GM18951 (cell line): ENCODE results near the gene PPP1R13B.

Experiments used
- POLR2A ChIP-seq: IDR thresholded peaks from 4 replicates; pipeline ENCODE4 v1.6.1; 2011; ENCODE audit warnings: mild to moderate bottlenecking; ENCODE audit not compliant: insufficient read length, insufficient read depth; ENCODE audit errors: extremely low read depth
- in situ Hi-C: fragments of 300-500 bp; cut with MboI; formaldehyde crosslinking; loops from one replicate; pipeline ENCODE4 v1.12.0; 2022; ENCODE audit warnings: low sequenced_read_pairs, mixed read lengths, inconsistent platforms; ENCODE audit not compliant: unreplicated experiment

The PPP1R13B gene

DNA sequence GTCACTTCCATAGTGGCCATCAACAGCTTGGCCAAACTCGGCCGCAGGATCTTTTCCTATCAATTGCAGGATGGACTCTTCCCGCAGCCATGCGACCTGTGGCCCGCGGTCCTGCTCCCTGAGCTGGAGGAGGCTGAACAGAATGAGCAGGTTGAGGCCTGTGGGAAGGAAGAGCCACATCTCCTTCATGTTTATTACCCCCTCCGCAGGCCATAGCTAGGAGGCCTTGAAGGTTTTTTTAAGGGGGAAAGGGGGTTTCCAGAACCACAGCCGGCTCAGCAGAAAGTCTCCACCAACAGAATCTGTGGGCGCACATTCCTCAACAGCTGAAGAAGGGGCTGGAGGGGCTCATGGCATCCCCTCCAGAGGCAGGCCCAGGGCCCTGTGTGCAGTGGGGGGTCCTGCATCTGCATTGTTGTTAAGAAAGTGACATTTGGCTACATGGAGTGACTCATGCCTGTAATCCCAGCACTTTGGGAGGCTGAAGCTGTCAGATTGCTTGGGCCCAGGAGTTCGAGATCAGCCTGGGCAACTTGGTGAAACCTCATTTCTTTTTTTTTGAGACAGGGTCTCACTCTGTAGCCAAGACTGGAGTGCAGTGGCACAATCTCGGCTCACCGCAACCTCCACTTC, 25.2 kb upstream of the PPP1R13B start:
- TF ChIP-seq POLR2A: no peak
- in situ Hi-C loops: no loop called here

DNA sequence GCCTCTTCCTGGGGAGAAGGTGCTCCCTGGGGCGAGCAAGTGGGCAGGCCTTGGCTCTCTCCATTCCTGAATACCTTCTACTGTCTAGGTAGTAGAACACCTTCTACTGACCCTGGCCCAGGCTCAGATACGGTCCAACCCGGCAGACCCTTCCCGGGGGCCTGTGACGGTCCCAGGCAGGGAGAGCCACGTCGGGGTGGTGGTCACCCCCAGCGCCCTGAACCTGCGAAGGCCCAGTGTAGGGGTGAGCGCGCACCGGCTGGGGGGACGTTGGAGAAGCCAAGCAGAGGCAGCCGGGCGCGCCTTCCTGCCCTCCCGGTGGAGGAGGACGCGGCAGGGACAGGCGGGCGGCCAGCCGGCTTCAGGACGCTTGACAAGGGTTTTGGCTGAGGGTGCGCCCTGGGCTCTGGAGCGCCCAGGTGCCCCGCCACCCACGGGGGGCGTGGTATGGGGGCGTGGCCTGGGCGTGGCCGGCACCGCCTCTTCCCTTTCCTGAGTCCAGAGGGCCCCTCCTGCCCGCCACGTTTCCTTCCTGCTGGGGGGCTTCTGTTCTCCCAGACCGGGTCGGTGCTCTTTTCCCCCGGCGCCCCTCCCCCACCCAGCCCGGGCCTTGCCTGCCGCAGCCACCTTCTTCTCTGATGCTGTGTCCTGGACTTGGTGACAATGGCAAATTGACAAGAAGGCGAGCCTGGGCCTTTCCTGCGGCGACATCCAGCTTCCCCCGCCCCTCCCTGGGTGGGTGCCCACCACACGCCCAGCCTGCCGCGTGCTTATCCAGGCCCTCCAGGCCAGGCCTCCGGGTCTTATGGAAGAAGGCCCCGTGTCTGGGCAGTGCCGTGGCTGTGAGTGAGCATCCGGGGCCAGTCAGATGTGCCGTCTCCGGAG, 24.5 kb upstream of the PPP1R13B start:
- TF ChIP-seq POLR2A: peak; percentile 51
- in situ Hi-C loops: no loop called here

DNA sequence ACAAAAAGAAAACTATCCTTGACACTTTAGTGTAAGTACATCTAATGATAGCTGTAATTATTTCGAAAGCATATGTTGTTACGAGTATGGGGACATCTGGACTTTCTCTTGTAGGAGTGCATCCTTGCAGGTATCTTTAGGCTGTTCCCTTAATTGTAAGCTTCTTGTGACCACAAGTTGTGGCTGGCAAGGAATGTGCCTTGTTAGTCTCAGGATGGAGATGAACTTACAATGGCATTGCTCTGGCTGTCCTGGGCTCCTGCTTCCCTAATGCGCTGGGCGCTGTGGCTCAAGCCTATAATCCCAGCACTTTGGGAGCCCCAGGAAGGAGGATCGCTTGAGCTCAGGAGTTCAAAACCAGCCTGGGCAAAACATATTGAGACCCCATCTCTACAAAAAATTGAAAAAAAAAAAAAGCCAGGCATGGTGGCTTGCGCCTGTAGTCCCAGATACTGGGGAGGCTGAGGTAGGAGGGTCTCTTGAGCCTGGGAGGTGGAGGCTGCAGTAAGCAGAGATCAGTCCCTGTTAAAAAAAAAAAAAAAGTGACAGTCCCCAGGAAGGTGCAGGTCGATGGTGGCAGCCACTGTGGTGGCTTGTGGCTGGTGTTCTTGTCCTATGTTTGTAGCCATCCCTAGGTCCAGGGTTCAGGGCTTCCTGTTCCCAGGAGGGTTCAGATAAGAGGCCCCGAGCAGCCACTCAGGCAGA, 23.7 kb upstream of the PPP1R13B start:
- in situ Hi-C loops: no loop called here
- no peak for TF ChIP-seq POLR2A

DNA sequence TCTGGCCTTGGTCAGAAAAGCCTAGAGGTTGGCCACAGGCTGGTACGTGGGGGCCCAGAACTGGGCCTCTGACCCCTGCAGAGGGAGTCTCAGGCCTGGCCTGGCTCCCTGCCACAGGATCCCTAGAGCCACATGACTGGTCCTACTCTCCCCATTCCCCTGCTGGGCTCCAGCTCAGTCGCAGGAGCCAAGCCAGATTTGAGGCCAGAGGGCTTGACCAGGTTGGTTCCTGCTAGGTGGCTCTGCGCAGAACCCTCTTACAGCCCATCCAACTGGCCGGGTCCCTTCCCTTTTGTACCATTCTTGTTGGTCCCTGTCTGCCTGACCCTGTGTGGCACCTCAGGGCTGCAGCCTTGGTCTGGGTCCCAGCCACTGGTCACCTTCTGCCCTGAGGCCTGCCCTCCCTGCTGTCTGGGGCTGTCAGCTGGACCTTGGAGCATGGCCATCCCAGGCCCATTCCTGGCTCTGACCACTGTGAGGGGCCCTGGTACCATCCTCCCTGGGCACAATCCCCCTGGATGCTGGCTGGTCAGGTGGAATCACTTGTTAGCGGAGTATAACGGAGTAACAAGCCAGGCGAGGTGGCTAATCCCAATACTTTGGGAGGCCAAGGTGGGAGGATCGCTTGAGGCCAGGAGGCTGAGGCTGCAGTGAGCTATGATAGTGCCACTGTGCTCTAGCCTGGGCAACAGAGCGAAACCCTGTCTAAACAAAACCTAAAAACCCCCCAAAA, 22.9 kb upstream of the PPP1R13B start:
- in situ Hi-C loops: no loop called here
- TF ChIP-seq POLR2A: no peak

DNA sequence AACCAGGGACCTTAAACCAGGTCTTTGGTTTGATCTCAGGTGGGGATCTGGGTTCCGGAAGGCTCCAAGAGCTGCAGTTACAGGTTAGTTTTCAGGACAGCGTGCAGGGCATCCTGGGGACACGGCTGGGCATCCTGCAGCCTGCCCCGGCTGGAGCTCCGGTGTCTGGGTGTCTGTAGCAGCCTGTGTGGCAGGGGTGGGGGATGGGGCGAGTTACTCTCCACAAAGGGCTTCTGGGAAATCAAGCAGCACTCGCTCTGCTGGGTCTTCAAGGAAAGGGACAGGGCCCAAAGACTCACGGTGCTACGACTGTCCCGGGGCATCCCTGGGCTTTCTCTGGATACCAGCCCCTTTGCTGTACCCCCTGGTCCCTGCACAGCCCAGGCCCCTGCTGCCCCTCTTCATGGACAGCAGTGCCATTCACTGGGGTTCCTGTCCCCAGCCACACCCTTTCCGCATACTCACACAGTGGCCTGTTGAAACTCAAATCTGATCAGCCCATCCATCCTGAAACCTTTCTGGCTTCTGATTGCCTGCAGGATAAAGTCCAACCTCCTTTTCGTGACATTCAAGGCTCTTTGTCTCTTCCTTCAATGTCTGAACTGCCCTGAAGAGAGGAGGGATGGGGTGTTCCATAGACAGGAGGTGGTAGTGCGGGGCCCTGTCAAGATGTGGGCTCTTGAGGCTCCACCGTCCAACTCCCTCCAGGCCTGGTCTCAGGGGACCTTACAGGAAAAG, 22.2 kb upstream of the PPP1R13B start:
- TF ChIP-seq POLR2A: no peak
- in situ Hi-C loops: no loop called here

DNA sequence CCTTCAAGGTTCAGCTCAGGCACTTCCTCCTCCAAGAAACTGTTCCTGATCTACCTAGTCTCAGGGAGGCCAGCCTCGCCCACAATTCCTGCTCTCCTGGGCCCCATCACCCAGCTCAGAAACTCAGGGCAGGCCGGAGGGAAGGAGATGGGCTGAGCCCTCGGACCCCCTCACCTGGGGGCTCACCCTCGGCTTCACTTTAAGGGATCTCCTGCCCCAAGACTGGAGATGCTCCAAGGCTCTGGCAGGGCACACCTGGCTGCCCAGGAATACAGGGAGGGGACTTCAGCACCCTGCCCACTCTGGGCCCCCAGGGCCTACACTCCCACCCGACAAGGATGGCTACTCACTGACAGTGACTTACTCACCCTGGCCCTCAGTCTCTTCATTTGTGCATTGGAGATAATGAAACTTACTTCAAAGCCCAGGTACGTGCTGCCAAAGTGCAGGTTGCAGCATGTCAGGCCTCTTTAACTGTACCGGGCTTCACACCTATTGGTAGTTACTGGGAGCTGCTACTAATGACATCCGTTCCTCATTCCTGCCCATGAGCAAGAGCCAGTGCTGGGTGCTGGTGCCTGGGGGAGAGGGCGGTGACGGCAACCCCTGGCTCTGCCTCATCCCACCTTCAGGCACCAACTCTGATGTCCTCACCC, 21.0 kb upstream of the PPP1R13B start:
- no peak for TF ChIP-seq POLR2A
- in situ Hi-C loops: no loop called here

DNA sequence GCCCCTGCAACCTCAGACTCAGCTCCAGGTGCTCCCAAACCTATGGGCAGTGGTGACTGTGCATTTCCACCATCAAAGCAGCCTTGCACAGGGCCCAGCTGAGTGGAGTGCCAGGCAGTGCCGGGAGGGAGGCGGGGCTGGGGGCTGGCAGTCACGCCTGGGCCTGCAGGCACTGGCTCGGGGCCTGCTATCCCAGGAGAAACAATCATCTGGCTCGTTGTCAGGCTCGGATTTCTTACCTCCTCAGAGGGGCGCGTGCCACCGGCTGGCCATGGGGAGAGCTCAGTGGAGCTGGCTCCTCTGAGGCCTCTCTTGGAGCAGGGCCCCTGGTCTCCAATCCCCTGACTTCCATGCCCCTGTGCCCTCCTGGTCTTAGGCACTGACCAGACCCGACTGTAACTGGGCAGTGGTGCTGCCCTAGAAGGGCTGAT, 20.2 kb upstream of the PPP1R13B start:
- in situ Hi-C loops: no loop called here
- no peak for TF ChIP-seq POLR2A

DNA sequence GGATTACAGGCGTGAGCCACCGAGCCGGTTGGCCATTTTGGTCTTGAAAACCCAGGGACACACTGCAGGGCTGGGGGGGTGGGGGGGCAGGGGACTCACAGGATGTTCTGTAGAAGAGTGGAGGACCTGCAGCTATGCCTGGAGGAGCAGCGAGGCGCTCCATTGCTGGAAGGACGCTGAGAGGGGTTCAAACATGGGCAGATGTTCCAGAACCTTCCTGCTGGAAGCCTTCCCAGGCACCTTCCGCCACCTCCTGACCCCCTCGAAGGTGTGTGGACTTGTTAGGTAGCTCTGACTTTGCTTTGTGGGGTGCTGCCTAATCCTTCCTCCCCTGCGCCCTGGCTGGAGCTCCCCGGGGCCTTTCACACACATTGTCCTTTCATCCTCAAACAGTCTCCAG, 19.6 kb upstream of the PPP1R13B start:
- TF ChIP-seq POLR2A: no peak
- in situ Hi-C loops: no loop called here

DNA sequence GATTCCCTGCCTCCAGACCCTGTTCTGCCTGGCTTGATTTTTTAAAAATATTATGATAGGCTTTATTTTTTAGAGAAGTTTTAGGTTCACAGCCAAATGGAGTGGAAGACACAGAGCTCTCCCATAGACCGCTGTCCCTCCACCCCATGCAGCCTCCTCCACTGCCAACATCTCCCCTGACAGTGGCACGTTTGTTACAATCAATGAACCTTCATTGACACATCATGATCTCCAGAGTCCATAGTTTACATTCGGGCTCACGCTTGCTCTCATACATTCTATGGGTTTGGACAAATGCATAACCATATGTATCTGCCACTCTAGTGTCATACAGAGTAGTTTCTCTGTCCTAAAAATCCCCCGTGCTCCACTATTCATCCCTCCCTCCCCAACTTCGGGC, 15.9 kb upstream of the PPP1R13B start:
- TF ChIP-seq POLR2A: no peak
- in situ Hi-C loops: no loop called here

DNA sequence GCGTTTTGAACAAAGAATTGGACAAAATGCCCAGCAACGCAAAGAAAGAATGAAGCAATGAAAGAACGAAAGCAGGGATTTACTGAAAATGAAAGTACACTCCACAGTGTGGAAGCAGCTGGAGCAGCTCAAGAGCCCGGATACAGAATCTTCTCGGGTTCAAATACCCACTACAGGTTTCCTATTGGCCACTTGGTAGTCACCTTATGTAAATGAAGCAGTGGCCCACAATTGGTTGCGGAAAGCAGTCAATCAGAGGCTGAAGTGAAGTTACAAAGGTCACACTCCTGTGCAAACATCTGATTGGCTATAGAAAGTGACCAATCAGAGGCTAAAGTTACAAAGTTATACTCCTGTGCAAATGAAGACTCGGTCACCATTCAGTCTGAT, 15.0 kb upstream of the PPP1R13B start:
- in situ Hi-C loops: no loop called here
- no peak for TF ChIP-seq POLR2A

DNA sequence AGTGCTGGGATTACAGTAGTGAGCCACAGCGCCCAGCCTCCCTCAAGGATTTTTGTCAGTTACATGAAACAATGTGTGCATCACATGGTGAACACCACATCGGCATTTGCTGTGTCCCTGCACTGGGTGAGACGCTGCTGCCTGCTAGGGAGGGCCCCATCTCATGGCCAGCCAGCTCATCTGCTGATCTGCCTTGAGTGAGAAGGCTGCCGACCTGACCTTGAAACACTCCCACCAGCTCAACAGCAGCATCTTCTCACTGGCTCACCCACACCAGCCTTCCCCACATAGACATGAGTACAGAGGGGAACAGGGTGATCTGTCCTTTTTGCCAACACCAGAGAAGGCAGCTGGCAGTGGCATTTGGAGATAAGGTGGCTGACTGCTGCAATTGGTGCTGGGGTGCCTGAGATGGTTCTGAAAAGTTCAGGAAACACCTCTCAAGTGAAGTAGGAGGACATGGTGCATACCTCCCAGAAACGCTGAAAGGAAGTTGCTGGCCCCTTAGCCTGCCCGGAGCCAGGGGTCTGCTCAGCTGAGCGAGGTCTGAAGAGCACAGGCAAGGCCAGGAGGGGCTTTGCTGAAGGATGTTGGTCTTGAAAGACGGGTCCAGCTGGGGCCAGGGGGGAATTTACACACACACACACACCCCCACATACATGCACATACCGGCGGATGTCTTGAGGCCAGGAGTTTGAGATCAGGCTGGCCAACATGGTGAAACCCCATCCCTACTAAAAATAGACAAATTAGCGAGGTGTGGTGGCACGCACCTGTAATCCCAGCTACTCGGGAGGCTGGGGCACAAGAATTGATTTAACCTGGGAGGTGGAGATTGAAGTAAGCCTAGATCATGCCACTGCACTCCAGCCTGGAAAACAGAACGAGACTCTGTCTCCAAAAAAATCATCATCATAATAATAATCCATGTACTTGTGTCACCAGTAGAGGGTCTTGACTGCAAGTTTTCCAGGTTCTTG, 14.3 kb upstream of the PPP1R13B start:
- no peak for TF ChIP-seq POLR2A

More for the DNA sequence above, 14.3 kb upstream of the PPP1R13B start:
- in situ Hi-C loops: no loop called here
